ENCODE results near the gene XKR7.
A peak's percentile ranks its signal among the peaks of the same experiment; 100 is the strongest.

The XKR7 gene

GRCh38 chr20:31945319-31945718 is 22.6 kb upstream of the XKR7 start:
- DNase-seq, result no peak

- no peak for DNase-seq
Measured at GRCh38 chr20:31945785-31946184, 22.2 kb upstream of the XKR7 start.

- no peak for DNase-seq
Measured at GRCh38 chr20:31948008-31948407, 19.9 kb upstream of the XKR7 start.

- DNase-seq, result no peak
Measured at GRCh38 chr20:31949877-31950646, 17.9 kb upstream of the XKR7 start.

- no peak for DNase-seq
Measured at GRCh38 chr20:31951203-31951529, 16.8 kb upstream of the XKR7 start.

- peak; percentile 100 for DNase-seq
Measured at GRCh38 chr20:31951530-31952453, 16.2 kb upstream of the XKR7 start, which contains the start of gene PDRG1. Gene PDRG1 (minus strand): TSS chr20:31952046. CDS start chr20:31951961, 85 bp downstream.

- no peak for DNase-seq
Measured at GRCh38 chr20:31953556-31954148, 14.3 kb upstream of the XKR7 start.

GRCh38 chr20:31954500-31954899 is 13.5 kb upstream of the XKR7 start:
- DNase-seq, result no peak

GRCh38 chr20:31956556-31957526 is 11.1 kb upstream of the XKR7 start:
- DNase-seq, result no peak

GRCh38 chr20:31962761-31963160 is 5.2 kb upstream of the XKR7 start:
- no peak for DNase-seq

- DNase-seq, result no peak
Measured at GRCh38 chr20:31963889-31964288, 4.1 kb upstream of the XKR7 start.

- no peak for DNase-seq
Measured at GRCh38 chr20:31966991-31967655, 828 bp upstream of the XKR7 start.

- DNase-seq, result peak; percentile 81
Measured at GRCh38 chr20:31968291-31969126, 558 bp downstream of the XKR7 start.

GRCh38 chr20:31969991-31970390 is 2.0 kb downstream of the XKR7 start:
- DNase-seq, result no peak

- no peak for DNase-seq
Measured at GRCh38 chr20:31972471-31973021, 4.6 kb downstream of the XKR7 start.

GRCh38 chr20:31974296-31974695 is 6.3 kb downstream of the XKR7 start:
- no peak for DNase-seq

- no peak for DNase-seq
Measured at GRCh38 chr20:31974951-31975487, 7.1 kb downstream of the XKR7 start.

GRCh38 chr20:31975874-31976273 is 7.9 kb downstream of the XKR7 start:
- no peak for DNase-seq

GRCh38 chr20:31977080-31977479 is 9.1 kb downstream of the XKR7 start:
- no peak for DNase-seq

GRCh38 chr20:31979713-31980426 is 11.9 kb downstream of the XKR7 start:
- DNase-seq, result no peak
